Testis (tissue), 2 donors: Measurements from ENCODE around the gene SGPP2.

ENCODE experiments used
- CTCF ChIP-seq, 3 experiments: fragments of 450-650 bp in 2 of 3; fragments of 200-600 bp in 1 of 3; sonication (generic) in 1 of 3; IDR thresholded peaks; one replicate each; pipeline ENCODE4 v1.5.1; 2016 to 2019; ENCODE audit warnings: antibody characterized with exemption in 3 of 3, mild to moderate bottlenecking in 2 of 3, moderate library complexity in 1 of 3
- POLR2A ChIP-seq: fragments of 450-650 bp; IDR thresholded peaks from one replicate; pipeline ENCODE4 v1.6.1; 2017; ENCODE audit warnings: antibody characterized with exemption, mild to moderate bottlenecking, moderate library complexity

DNA sequence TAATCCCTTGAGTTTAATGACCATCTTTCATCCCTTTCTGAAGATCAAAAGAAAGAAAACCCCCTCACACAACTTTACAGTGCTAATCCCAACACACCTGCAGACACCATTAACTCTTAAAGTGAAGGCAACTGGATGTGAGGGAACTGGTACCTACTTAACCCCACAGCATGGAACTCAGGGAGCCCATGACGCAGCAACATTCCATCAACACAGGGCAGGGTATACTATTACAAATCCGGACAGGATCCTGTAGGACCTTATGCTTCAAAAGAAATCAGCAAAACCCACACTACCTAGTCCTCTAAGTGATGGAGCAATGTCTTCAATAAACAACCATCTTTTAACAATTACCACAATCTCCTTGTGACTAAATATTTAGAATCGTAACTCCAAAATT, 153.0 kb downstream of the SGPP2 start:
- TF ChIP-seq POLR2A (no peak), CTCF (IDR thresholded peaks at IDR 0.05) (no peak)
